Inflammatory macrophage treated with lipopolysaccharide for 1 hour (primary cell): ENCODE data around the gene RNF10.

Experiments used
- DNase-seq, 2 donors: peaks; one replicate each; pipeline ENCODE4 v3.0.0-alpha.2; 2020 to 2022

Gene RNF10

GRCh38 chr12:120580787-120581723, 46.9 kb downstream of the RNF10 start, which contains the start of gene POP5:
TSS of gene POP5 (minus strand) at chr12:120581402. CDS start at chr12:120581362, 40 bp downstream.
- peak; percentile 98 for DNase-seq

- DNase-seq, result no peak
Measured at GRCh38 chr12:120581998-120582397, 47.8 kb downstream of the RNF10 start.

DNA sequence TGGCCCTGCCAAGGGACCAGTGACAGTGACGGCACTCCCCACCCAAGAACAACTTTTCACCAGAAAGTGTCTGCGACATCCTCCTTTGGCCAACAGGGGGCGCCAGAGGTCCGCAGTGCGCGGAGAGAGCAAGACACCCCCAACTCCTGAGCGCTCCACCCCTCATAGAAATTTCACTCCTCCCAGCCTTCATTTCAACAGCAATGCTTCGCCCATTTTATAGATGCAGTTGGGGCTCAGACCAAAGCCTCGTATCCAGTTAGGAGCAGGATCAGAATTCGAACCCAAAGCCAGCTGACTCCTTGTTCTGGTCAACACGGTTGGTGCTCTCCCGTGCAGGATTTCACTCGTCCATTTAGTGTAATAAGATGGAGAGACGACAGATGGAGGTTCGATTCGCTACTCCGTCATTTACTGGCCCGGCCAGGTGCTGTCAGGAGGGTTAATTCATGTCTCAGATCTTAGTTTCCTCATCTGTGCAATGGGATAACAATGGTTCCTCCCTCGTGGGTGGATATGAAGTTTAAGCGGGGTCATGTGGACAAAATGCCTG, 49.4 kb downstream of the RNF10 start:
- peak; percentile 42 to 91 for DNase-seq

DNA sequence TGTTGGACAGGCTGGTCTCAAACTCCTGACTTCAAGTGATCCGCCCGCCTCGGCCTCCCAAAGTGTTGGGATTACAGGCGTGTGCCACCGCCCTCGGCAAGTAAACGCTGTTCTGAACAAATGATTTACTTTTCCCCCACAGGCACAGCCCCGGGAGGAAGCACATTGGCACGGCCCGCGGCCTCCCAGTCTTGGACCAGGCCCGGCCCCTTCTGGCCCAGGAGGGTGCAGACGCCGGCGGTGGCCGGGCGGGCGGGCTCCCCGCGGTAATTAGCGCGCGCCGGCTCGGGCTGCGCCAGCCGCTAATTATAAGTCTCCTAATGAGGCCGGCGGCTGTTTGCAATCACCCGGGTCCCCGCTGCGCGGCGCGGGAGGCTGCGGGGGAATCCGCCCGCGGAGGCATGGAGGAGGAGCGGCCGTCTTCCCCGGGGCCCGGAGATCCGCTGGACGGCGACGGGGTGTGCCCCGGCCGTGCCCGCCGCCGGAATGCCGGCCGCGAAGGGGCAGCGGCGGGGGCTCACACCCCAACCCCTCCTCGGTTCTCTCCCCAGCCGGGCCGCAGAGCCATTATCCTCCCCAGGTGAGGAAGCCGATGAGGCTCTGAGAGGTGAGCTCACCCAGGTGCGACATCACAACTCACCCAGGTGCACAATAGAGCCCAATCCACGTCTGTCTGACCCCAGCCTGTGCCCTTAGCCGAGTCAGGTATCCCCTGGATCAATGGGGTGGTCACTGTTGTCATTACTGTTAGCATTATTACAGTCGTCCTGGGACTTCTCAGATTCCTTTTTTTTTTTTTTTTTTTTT, 50.4 kb downstream of the RNF10 start:
- DNase-seq, result peak in 1 of 2 donors; percentile 35

- DNase-seq, result no peak
Measured at GRCh38 chr12:120586206-120586605, 52.0 kb downstream of the RNF10 start.

DNA sequence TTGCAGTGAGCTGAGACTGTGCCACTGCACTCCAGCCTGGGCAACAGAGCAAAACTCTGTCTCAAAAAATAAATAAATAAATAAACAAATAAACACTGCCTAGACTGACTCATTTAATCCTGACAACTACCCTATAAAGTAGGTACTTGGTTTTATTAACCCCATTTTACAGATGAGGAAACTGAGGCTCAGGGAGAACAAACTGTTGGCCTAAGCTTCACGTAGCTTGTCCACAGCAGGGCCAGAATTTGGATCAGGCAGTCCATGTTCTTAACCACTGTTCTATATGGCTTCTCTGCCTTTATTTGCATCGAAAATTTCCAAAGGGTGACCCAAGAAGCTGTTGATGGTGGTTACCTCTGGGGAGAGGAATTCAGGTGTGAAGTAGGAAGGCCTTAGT, 52.7 kb downstream of the RNF10 start:
- DNase-seq, result no peak

- no peak for DNase-seq
Measured at GRCh38 chr12:120588371-120588770, 54.2 kb downstream of the RNF10 start.

DNA sequence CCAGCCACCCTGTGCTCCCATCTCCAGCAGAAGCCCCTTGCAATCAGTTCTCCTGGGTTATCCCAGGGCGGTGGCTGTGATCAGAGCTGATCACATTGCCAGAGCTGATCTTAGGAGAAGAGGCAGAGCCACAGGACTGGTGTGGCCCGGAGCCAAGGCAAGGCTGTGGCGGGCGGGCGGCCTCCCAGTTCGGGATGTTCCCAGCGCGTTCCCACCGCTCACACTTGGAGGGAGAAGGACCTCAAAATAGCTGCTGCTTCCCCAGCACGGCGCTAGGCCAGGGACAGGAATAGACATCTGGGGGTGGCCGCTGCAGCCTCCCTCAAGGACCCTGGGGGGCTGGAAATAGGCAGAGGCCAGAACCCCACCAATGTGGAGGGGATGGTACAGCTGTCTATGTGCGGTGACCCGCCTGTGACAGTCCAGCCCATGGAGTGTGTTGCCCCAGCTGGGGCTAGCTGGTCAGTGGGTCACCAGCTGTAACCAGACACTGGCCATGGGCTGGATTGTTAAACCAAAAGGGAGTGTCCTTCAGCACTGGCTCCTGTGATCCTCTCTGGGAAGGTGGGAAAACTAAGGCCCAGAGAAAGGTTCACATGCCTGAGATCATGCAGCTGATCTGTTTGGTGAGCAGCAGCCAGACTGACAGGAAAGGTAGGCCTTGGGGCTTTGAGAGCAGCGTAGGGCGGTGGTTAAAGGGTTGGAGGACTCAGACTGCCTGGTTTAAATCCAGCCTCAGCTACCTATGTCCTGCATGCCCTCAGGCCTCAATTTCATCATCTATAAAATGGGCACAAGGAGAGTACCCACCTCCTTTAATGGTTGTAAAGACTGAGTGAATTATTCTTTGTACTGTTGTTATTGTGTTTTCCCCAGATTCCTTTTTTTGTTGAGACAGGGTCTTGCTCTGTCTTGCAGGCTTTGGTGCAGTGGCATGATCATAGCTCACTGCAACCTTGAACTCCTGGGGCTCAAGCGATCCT, 55.1 kb downstream of the RNF10 start:
- no peak for DNase-seq

DNA sequence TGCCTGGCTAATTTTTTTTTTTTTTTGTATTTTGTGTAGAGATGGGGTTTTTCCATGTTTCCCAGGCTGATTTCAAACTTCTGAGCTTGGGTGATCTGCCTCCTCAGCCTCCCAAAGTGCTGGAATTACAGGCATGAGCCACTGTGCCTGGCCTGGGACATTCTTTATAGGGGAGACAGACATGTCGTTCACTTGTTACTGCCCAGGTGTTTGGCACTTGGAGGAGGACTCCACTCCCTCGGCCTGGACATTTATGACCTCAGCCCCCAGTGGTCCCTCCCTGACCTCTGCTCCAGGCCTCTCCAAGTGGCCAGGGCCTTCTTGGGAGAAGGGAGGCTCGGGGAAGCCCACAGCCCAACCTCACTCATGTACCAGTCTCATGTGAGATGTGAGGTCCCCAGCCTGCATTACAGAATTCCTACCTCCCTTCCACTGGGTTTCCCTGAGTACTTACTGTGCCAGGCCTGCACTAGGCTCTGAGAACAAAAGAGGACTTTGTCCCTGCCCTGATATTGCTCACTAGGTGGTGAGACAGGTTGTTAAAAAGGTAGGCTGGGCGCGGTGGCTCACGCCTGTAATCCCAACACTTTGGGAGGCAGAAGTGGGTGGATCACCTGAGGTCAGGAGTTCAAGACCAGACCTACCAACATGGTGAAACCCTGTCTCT, 56.7 kb downstream of the RNF10 start:
- no peak for DNase-seq

DNA sequence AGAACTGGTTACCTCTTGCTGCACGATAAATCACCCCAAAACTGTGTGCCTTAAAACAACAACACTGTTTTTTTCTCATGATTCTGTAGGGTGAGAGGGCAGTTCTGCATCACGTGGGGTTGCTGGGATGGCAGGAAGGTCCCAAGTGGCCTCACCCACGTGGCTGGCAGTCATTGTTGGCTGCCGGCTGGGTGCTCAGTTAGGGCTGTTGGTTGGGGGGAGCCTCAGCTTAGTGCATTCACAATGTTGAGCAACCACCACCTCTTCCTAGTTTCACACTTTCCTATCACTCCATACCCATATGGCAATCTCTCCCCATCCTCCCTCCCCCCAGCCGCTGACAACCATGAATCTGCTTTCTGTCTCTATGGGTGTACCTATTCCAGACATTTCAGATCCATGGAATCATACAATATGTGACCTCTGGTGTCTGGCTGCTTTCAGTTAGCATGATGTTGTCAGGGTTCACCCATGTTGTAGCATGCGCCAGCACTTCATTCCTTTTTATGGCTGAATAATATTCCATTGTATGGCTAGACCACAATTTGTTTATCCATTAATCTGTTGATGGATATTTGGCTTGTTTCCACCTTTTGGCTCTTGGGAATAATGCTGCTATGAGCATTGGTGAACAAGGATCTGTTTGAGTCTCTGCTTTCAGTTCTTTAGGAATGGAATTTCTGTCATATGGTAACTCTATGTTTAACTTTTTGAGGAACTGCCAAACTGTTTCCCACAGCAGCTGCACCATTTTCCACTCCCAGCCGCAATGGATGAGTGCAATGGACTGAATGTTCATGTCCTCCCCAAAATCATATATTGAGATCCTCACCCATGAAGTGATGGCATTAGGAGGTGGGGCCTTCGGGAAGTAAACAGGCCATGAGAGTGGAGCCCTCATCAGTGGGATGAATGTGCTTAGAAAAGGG, 58.2 kb downstream of the RNF10 start:
- DNase-seq, result no peak

- DNase-seq, result no peak
Measured at GRCh38 chr12:120596901-120597300, 62.7 kb downstream of the RNF10 start.

- DNase-seq, result no peak
Measured at GRCh38 chr12:120597861-120598260, 63.7 kb downstream of the RNF10 start.

DNA sequence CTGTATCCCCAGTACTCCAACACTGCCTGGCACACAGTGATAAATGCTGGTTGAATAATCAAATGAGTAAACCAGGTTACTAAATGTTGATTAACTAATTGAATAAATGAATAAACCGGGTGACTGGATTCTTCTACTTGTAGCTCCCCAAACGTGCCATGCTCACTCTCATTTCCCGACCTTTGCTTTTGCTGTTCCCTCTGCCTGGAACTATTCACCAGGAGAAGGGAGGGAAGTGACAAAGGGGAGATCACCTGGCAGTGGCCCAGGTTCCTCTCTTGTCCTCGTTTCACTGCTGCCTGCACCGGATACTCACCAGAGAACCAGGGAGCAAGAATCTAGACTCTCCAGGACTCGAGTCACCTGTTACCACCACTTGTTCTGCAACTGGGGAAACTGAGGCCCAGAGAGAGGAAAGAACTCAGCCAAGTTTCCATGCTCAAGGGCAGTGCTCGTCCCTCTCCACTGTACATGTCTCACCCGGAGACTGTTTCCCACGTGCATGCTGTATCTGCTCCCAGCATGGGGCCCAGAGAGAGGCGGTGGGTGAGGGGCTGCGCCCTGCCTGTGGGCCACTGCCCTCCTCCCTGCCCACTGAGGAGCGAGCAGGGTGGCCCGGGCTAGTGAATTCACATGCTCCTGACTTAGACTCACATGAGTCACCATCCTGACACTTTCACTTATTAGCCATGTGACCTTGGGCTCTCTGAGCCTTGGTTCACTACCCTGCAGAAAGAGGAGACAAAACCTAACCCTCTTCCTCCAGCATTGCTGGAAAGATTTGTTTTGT, 64.7 kb downstream of the RNF10 start:
- peak; percentile 71 to 80 for DNase-seq

DNA sequence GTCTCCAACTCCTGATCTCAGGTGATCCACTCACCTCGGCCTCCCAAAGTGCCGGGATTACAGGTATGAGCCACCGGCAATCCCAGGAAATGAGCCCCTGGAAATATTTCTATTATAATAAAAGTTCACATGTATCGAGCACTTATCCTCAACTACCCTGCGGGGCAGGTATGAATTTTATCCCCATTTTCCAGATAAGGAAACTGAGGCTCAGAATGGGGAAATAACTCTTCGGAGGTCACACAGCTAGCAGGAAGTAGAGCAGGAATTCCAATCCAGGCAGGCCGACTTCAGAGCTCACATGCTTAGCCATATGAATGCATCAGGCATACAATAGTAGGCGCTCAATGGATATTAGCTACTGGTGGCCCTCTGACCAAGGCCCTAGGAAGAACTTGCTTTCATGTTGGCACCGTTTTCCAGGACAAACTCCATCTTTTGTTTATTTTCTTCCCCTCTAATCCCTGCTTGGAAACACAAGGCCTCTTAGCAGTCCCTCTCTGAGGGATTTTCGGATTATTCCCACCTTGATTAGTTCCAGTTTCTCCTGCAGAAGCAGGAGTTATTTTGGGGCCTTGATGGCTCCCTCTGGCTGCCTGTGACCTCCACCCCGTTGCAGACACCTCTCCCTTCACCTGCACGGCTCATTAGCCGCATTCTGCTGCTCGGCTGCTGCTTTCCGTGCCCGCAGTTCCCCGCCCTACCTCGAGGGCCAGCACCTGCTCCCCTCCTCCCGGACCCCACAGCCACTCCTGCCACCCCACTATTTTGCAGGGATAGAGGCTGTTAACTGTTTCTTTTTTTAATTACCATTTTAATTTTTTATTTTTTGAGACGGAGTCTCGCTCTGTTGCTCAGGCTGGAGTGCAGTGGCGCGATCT, 65.8 kb downstream of the RNF10 start:
- DNase-seq, result no peak

- DNase-seq, result peak; percentile 54 to 74
Measured at GRCh38 chr12:120602416-120602815, 68.3 kb downstream of the RNF10 start.

- no peak for DNase-seq
Measured at GRCh38 chr12:120610560-120610959, 76.4 kb downstream of the RNF10 start.

DNA sequence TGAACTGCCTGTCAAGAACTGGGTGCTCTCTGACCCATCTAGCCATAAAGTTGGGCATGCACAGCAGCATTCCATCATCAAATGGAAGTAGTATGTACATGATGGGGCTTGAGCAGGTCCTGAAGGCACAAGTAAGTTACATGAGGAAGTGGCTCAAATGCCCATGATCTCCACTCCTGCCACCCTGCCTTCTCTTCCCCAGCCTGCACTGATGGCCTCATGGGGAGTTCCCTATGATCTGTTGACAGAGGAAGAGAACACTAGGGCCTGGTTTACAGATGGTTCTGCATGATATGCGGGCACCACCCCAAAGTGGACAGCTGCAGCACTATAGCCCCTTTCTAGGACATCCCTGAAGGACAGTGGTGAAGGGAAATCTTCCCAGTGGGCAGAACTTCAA, 77.4 kb downstream of the RNF10 start:
- DNase-seq, result peak in 1 of 2 donors; percentile 31

GRCh38 chr12:120614848-120615247, 80.7 kb downstream of the RNF10 start:
- no peak for DNase-seq
